IMR-90 (cell line): ENCODE measurements around the gene CDC20B. TPM values are rescaled to one million over a fixed set of nuclear protein-coding genes. Genes with fewer than 3 reads are reported as not detected.

ENCODE experiments used
- ATAC-seq: fragments of 200-7000 bp; cut with Tn5 transposase; 2 replicates; pipeline ENCODE4 v1.9.1; 2020; ENCODE audit warnings: low read depth, mild to moderate bottlenecking, moderate library complexity
- BruUV-seq: library from RNA; stranded (reverse); fragments of 400-500 nt; replicated peaks from 2 replicates; lab custom pipeline; 2021; lab: Mats Ljungman, UMichigan
- CTCF ChIA-PET: fragments of 300-600 bp; formaldehyde crosslinking; extraction: SDS; loops from one replicate; lab custom pipeline; 2021; ENCODE audit warnings: antibody characterized with exemption; lab: Yijun Ruan, JAX
- POLR2A ChIA-PET: fragments of 300-600 bp; sonication (Branson Sonifier 250); formaldehyde crosslinking; loops from one replicate; lab custom pipeline; 2022; ENCODE audit warnings: antibody characterized with exemption; ENCODE audit not compliant: unreplicated experiment; lab: Charles Lee
- DNase-seq: peaks from one replicate; pipeline ENCODE4 v3.0.0; 2013
- H2AFZ ChIP-seq: replicated peaks from 2 replicates; pipeline ENCODE3; 2013; ENCODE audit warnings: low read length, mild to moderate bottlenecking; ENCODE audit not compliant: poor library complexity
- H2AK5ac ChIP-seq: 2 replicates; pipeline ENCODE4 v1.6.1; 2013; ENCODE audit warnings: low read depth, low read length, inconsistent platforms
- H2AK9ac ChIP-seq: replicated peaks from 2 replicates; pipeline ENCODE3; 2013; ENCODE audit warnings: mild to moderate bottlenecking, low read depth, low read length, moderate library complexity; ENCODE audit not compliant: poor library complexity
- H2BK120ac ChIP-seq: 2 replicates; pipeline ENCODE4 v1.6.1; 2013; ENCODE audit warnings: low read depth, low read length, inconsistent platforms
- H2BK15ac ChIP-seq: 3 replicates; pipeline ENCODE4 v1.6.1; 2013; ENCODE audit warnings: low read depth, low read length, inconsistent platforms
- H2BK20ac ChIP-seq: 2 replicates; pipeline ENCODE4 v1.6.1; 2013; ENCODE audit warnings: low read depth, mild to moderate bottlenecking, inconsistent platforms, low read length, moderate library complexity
- H2BK5ac ChIP-seq: 2 replicates; pipeline ENCODE4 v1.6.1; 2013; ENCODE audit warnings: mild to moderate bottlenecking, low read depth, low read length, inconsistent platforms; ENCODE audit not compliant: poor library complexity, severe bottlenecking
- H3K14ac ChIP-seq: replicated peaks from 2 replicates; pipeline ENCODE4 v1.6.1; 2013; ENCODE audit warnings: low read depth, low read length, inconsistent platforms
- H3K18ac ChIP-seq: 2 replicates; pipeline ENCODE4 v1.6.1; 2013; ENCODE audit warnings: low read depth, low read length, control low read depth
- H3K23ac ChIP-seq: 2 replicates; pipeline ENCODE4 v1.6.1; 2013; ENCODE audit warnings: low read depth, low read length, inconsistent platforms
- H3K27ac ChIP-seq: 2 replicates; pipeline ENCODE4 v1.5.1; 2013; ENCODE audit warnings: mild to moderate bottlenecking, control low read depth, low read length; ENCODE audit not compliant: insufficient read depth
- H3K27me3 ChIP-seq: 2 replicates; pipeline ENCODE4 v1.6.1; 2013; ENCODE audit warnings: low read length; ENCODE audit not compliant: control insufficient read depth, insufficient read depth
- H3K36me3 ChIP-seq: 2 replicates; pipeline ENCODE4 v1.6.1; 2013; ENCODE audit warnings: low read length, mixed read lengths; ENCODE audit not compliant: control insufficient read depth, insufficient read depth
- H3K4ac ChIP-seq: 2 replicates; pipeline ENCODE4 v1.6.1; 2013; ENCODE audit warnings: low read depth, low read length, inconsistent platforms
- H3K4me1 ChIP-seq: 2 replicates; pipeline ENCODE4 v1.6.1; 2013; ENCODE audit warnings: low read length, mixed read lengths; ENCODE audit not compliant: control insufficient read depth, insufficient read depth
- H3K4me2 ChIP-seq: 2 replicates; pipeline ENCODE4 v1.6.1; 2013; ENCODE audit warnings: low read depth, mild to moderate bottlenecking, control low read depth, low read length, moderate library complexity
- H3K4me3 ChIP-seq: 2 replicates; pipeline ENCODE4 v1.5.1; 2013; ENCODE audit warnings: low read depth, mild to moderate bottlenecking, control low read depth, low read length, moderate library complexity; ENCODE audit not compliant: insufficient read depth
- H3K56ac ChIP-seq: 2 replicates; pipeline ENCODE4 v1.6.1; 2013; ENCODE audit warnings: low read length, inconsistent platforms; ENCODE audit not compliant: insufficient read depth; ENCODE audit errors: extremely low read depth
- H3K79me1 ChIP-seq, 2 experiments: 2 replicates each; pipeline ENCODE4 v1.6.1; 2013; ENCODE audit warnings: low read length in 2 of 2, inconsistent platforms in 1 of 2, low read depth in 1 of 2
- H3K9ac ChIP-seq: 2 replicates; pipeline ENCODE4 v1.6.1; 2013; ENCODE audit warnings: low read depth, low read length, control low read depth
- H3K9me1 ChIP-seq: 2 replicates; pipeline ENCODE4 v1.6.1; 2013; ENCODE audit warnings: low read length, inconsistent platforms; ENCODE audit not compliant: insufficient read depth
- H3K9me3 ChIP-seq: 2 replicates; pipeline ENCODE4 v1.6.1; 2013; ENCODE audit warnings: low read length; ENCODE audit not compliant: control insufficient read depth, insufficient read depth
- H4K20me1 ChIP-seq: 2 replicates; pipeline ENCODE4 v1.6.1; 2013; ENCODE audit warnings: low read length, inconsistent platforms; ENCODE audit not compliant: insufficient read depth
- H4K5ac ChIP-seq: 2 replicates; pipeline ENCODE4 v1.6.1; 2013; ENCODE audit warnings: mild to moderate bottlenecking, low read depth, low read length, control low read depth
- H4K8ac ChIP-seq, 2 experiments: 2 replicates each; pipeline ENCODE4 v1.6.1; 2013; ENCODE audit warnings: low read depth in 2 of 2, low read length in 2 of 2, control low read depth in 1 of 2, inconsistent platforms in 1 of 2
- H4K91ac ChIP-seq: 2 replicates; pipeline ENCODE4 v1.6.1; 2013; ENCODE audit warnings: low read depth, low read length, inconsistent platforms; ENCODE audit not compliant: insufficient read depth
- BHLHE40 ChIP-seq: fragments of 150-350 bp; IDR thresholded peaks from 2 replicates; pipeline ENCODE4 v1.6.1; 2016; ENCODE audit warnings: mild to moderate bottlenecking, low read depth, low read length
- CEBPB ChIP-seq: IDR thresholded peaks from 2 replicates; pipeline ENCODE4 v1.6.1; 2012; ENCODE audit warnings: low read depth, low read length, improper control_type of control experiment
- CHD1 ChIP-seq: IDR thresholded peaks from 2 replicates; pipeline ENCODE4 v1.6.1; 2012; ENCODE audit warnings: low read depth, low read length, improper control_type of control experiment
- FOS ChIP-seq: fragments of 150-350 bp; IDR thresholded peaks from 2 replicates; pipeline ENCODE4 v1.6.1; 2016; ENCODE audit warnings: low read depth, low read length
- MAFK ChIP-seq: IDR thresholded peaks from 2 replicates; pipeline ENCODE4 v1.6.1; 2012; ENCODE audit warnings: low read depth, low read length, improper control_type of control experiment
- MAZ ChIP-seq: IDR thresholded peaks from 2 replicates; pipeline ENCODE4 v1.6.1; 2012; ENCODE audit warnings: low read depth, mild to moderate bottlenecking, low read length, improper control_type of control experiment, moderate library complexity, borderline replicate concordance
- MXI1 ChIP-seq: IDR thresholded peaks from 2 replicates; pipeline ENCODE4 v1.6.1; 2012; ENCODE audit warnings: low read depth, mild to moderate bottlenecking, low read length, moderate library complexity, borderline replicate concordance
- NFE2L2 ChIP-seq: fragments of 150-350 bp; IDR thresholded peaks from 2 replicates; pipeline ENCODE4 v1.6.1; 2016; ENCODE audit warnings: low read depth, mild to moderate bottlenecking, low read length
- POLR2A ChIP-seq: IDR thresholded peaks from 2 replicates; pipeline ENCODE4 v1.6.1; 2012; ENCODE audit warnings: mild to moderate bottlenecking, low read depth, low read length
- RAD21 ChIP-seq: IDR thresholded peaks from 2 replicates; pipeline ENCODE4 v1.6.1; 2012; ENCODE audit warnings: low read length, improper control_type of control experiment
- RCOR1 ChIP-seq: IDR thresholded peaks from 2 replicates; pipeline ENCODE4 v1.6.1; 2012; ENCODE audit warnings: mild to moderate bottlenecking, low read length, improper control_type of control experiment; ENCODE audit not compliant: insufficient replicate concordance
- RFX5 ChIP-seq: IDR thresholded peaks from 2 replicates; pipeline ENCODE4 v1.8.0; 2012; ENCODE audit warnings: low read depth, mild to moderate bottlenecking, low read length, moderate library complexity
- SMC3 ChIP-seq: fragments of 150-350 bp; IDR thresholded peaks from 2 replicates; pipeline ENCODE4 v1.6.1; 2016; ENCODE audit warnings: low read depth, mild to moderate bottlenecking, antibody characterized with exemption, low read length, moderate library complexity
- WGBS, 2 experiments: methylation state at CpG; one replicate each; pipeline versions ENCODE4 v1.1.5 to v1.1.7; 2013; ENCODE audit warnings: missing lambda C conversion rate in 2 of 2; ENCODE audit not compliant: insufficient read length in 1 of 2; ENCODE audit errors: extremely low coverage in 2 of 2; 5-methylcytosine and 5-hydroxymethylcytosine counted together
- dilution Hi-C: fragments of 300-500 bp; cut with HindIII; formaldehyde crosslinking; loops from one replicate; pipeline ENCODE4 v1.14.3; 2018; ENCODE audit warnings: low sequenced_read_pairs; ENCODE audit not compliant: unreplicated experiment
- in situ Hi-C: fragments of 300-500 bp; cut with MboI; formaldehyde crosslinking; loops from 3 replicates; pipeline ENCODE4 v1.14.3; 2019; ENCODE audit warnings: low sequenced_read_pairs, inconsistent platforms, mixed read lengths
- intact Hi-C: fragments of 100-400 bp; cut with micrococcal nuclease; formaldehyde crosslinking; loops from 2 replicates; pipeline ENCODE4 v1.10.0; 2022
- polyA plus RNA-seq, 3 experiments: library from polyadenylated mRNA; depleted of rRNA; stranded (reverse); fragments of >200 nt; gene quantifications; 2 replicates each; pipeline ENCODE4 v1.2.3, GENCODE V29; 2012; ENCODE audit warnings: low replicate concordance in 1 of 3
- total RNA-seq: library from RNA; depleted of rRNA; stranded (reverse); fragments of >200 nt; gene quantifications from 2 replicates; pipeline ENCODE4 v1.2.3, GENCODE V29; 2012
- TF ChIP-seq, protein P1 (sequence below): fragments of 150-350 bp; IDR thresholded peaks from 2 replicates; pipeline ENCODE4 v1.6.1; 2016; ENCODE audit warnings: low read depth, mild to moderate bottlenecking, low read length, moderate library complexity, borderline replicate concordance
- TF ChIP-seq, protein P2 (sequence below): fragments of 150-350 bp; IDR thresholded peaks from 2 replicates; pipeline ENCODE4 v1.6.1; 2017; ENCODE audit warnings: mild to moderate bottlenecking, antibody characterized with exemption, low read length, low read depth
- TF ChIP-seq, protein P3 (sequence below): conservative IDR thresholded peaks from 2 replicates; pipeline ENCODE4 v1.5.1; 2012; ENCODE audit warnings: mild to moderate bottlenecking, low read depth, low read length, improper control_type of control experiment

The CDC20B gene
- total and polyA plus RNA-seq, 2 of the 4 experiments (the other 2 are of a cell fraction), result not detected

DNA sequence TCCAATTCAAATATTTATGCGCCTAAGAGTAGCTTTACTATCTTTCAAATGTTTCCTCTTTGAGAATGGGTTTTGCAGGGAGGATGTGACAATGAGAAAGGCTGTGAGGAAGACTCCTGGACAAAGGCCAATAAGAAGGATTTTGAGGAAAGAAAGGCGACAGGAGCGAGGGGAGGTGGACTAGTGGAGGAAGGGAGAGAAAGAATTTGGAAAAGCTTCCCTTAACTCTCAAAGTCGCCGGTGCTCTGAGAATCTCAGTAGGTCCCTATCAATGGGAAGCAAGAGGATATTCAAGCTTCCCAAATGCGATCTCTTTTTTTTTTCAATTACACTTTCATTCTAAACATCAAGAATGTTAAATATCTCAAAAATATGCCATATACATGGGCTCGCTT is 2.8 kb upstream of the CDC20B start:
- Histone ChIP-seq H2BK5ac (no peak overlapping the region), H4K20me1 (peaks cover 6% of the 10 kb centered on the region; the same call in 1 of the 2 replicates), H3K4ac (no peak overlapping the region), H2BK20ac (no peak overlapping the region), H3K9me3 (peaks cover 2% of the 10 kb centered on the region), H4K91ac (no peak overlapping the region), H3K27me3 (peaks cover 57% of the 10 kb centered on the region), H4K8ac (no peak overlapping the region), H2AK5ac (no peak overlapping the region), H3K23ac (no peak overlapping the region), H2BK15ac (no peak overlapping the region), H3K9me1 (no peaks in the 10 kb centered on the region; the same call in 1 of the 2 replicates), H4K5ac (no peak overlapping the region), H2AFZ (no peak overlapping the region), H3K56ac (no peak overlapping the region), H2AK9ac (peak overlapping the region; percentile 42), H3K14ac (no peak overlapping the region), H3K27ac (no peak overlapping the region), H2BK120ac (no peak overlapping the region), H3K36me3 (no peaks in the 10 kb centered on the region), H3K4me1 (peaks cover 7% of the 10 kb centered on the region), H3K9ac (no peak overlapping the region), H3K18ac (no peak overlapping the region), H3K4me2 (peak overlapping the region; percentile 98), H3K4me3 (no peak overlapping the region; the same call in 1 of the 2 replicates), H3K79me1 (no peaks in the 10 kb centered on the region)
- TF ChIP-seq NFE2L2, result no peak
- TF ChIP-seq, protein P1, sequence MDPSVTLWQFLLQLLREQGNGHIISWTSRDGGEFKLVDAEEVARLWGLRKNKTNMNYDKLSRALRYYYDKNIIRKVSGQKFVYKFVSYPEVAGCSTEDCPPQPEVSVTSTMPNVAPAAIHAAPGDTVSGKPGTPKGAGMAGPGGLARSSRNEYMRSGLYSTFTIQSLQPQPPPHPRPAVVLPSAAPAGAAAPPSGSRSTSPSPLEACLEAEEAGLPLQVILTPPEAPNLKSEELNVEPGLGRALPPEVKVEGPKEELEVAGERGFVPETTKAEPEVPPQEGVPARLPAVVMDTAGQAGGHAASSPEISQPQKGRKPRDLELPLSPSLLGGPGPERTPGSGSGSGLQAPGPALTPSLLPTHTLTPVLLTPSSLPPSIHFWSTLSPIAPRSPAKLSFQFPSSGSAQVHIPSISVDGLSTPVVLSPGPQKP, result no peak
- no peak for TF ChIP-seq POLR2A
- no peak for TF ChIP-seq MXI1
- no peak for TF ChIP-seq BHLHE40
- no peak for TF ChIP-seq MAFK
- TF ChIP-seq RAD21, result no peak
- TF ChIP-seq CEBPB, result no peak
- TF ChIP-seq, protein P2, sequence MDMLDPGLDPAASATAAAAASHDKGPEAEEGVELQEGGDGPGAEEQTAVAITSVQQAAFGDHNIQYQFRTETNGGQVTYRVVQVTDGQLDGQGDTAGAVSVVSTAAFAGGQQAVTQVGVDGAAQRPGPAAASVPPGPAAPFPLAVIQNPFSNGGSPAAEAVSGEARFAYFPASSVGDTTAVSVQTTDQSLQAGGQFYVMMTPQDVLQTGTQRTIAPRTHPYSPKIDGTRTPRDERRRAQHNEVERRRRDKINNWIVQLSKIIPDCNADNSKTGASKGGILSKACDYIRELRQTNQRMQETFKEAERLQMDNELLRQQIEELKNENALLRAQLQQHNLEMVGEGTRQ, result no peak
- TF ChIP-seq FOS, result no peak
- TF ChIP-seq SMC3, result no peak
- no peak for TF ChIP-seq MAZ
- TF ChIP-seq RFX5, result no peak
- no peak for TF ChIP-seq CHD1
- no peak for TF ChIP-seq RCOR1
- TF ChIP-seq, protein P3, sequence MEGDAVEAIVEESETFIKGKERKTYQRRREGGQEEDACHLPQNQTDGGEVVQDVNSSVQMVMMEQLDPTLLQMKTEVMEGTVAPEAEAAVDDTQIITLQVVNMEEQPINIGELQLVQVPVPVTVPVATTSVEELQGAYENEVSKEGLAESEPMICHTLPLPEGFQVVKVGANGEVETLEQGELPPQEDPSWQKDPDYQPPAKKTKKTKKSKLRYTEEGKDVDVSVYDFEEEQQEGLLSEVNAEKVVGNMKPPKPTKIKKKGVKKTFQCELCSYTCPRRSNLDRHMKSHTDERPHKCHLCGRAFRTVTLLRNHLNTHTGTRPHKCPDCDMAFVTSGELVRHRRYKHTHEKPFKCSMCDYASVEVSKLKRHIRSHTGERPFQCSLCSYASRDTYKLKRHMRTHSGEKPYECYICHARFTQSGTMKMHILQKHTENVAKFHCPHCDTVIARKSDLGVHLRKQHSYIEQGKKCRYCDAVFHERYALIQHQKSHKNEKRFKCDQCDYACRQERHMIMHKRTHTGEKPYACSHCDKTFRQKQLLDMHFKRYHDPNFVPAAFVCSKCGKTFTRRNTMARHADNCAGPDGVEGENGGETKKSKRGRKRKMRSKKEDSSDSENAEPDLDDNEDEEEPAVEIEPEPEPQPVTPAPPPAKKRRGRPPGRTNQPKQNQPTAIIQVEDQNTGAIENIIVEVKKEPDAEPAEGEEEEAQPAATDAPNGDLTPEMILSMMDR, result no peak
- no CpG with 5 or more reads among the region's 7 CpGs for WGBS, 2 experiments
- CTCF ChIA-PET, result interaction anchor here (0.6 to 0.7 kb wide), 3 partner anchors 231 to 1565 kb away, joined by 3 read pairs; no protein-coding TSS in a partner anchor
- ATAC-seq (no peak), DNase-seq (no peak)
- POLR2A ChIA-PET, result no interaction called here
- BruUV-seq, result no TSS peak
- in situ Hi-C loops, result no loop called here
- dilution Hi-C loops, result no loop called here
- intact Hi-C loops, result loop anchor here (5.0 kb wide), 1 partner anchor 47 kb away; no protein-coding TSS in a partner anchor
